ENCODE data around the gene CYP11A1.
A peak's percentile ranks its signal among the peaks of the same experiment; 100 is the strongest.

CYP11A1 gene

GRCh38 chr15:74387621-74388362 is 20.3 kb upstream of the CYP11A1 start:
- DNase-seq = no peak

GRCh38 chr15:74387141-74387541 is 19.7 kb upstream of the CYP11A1 start:
- DNase-seq = no peak

GRCh38 chr15:74386496-74387140 is 19.2 kb upstream of the CYP11A1 start:
- DNase-seq = no peak

GRCh38 chr15:74385733-74386132 is 18.3 kb upstream of the CYP11A1 start:
- no peak for DNase-seq

DNA sequence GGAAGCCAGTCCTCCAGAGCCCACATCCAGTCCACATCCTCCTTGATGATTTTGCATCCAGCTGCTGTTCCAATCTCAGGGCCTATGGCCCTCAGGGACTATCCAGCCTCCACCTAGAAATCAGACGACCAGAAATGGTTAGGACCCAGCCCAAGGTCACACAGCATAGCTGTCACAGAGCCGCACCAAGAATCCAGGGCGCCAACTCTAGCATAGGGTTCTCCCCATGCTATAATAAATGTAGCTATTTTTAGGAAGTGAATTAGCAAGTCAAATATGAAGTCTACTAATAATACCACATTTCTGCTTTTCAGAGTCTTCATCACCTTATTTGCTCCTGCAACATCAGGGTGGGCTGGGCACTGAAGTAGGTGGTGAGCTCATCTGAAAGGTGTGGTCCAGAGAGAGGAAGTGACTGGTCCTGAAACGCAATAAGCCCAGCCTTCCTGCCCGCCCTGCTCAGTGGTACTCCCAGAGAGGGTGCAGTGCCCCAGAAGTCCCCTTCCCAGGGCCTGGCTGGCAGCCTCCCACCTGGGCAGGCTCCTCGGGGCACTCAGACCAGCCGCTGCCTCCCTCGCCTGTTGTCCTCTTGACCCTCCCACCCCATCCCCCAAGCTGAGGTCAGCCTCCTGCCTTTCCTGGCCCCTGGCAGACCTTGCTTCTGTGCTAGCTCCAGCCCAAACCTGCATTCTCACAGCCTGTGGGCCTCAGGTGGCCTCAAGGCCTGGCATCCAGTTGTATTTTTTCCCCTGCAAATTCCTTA is 17.6 kb upstream of the CYP11A1 start:
- DNase-seq = no peak

GRCh38 chr15:74384566-74384880 is 17.1 kb upstream of the CYP11A1 start:
- DNase-seq = no peak

DNA sequence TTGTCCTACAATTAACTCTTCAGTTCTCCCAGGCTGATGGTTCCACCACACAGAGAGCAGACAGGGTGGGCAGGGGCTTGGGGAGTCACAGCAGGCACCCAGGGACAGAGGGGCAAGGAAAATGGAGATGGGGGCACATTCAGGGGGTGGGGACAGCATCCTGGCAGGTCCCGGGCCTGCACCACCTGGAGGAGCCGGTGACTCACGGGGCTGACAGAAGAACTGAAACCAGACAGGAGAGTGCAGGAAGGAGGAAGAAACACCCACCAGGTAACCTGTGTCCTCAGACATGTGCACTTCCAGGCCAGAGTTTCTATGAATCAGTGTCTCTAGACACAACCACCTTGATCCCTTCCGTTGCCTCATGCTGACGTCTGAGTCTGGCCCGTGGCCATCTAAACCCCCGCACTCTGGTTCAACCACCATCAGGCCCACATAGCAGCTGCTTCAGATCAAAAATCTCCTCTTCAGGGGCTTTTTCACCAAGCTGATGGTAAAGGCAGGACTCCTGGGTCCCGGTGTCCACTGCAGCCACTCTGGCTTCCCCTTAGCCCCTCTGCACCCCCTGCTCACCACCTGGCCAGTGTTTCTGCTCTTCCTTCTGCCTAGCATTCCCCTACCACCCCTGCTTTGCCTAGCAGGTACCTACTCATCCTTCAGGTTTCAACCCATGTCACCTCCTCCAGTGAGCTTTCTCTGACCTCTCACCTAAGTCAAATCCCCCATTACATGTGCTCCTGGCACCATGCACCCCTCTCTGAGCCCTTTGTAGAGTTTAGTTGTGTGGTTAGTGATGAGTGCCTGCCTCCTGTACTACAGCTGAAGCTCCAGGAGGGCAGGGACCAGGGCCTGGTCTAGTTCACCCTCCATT is 16.5 kb upstream of the CYP11A1 start:
- no peak for DNase-seq

GRCh38 chr15:74383286-74383685 is 15.8 kb upstream of the CYP11A1 start:
- DNase-seq = no peak

- peak; percentile 24 for DNase-seq
These were observed 14.8 kb upstream of the CYP11A1 start for GRCh38 chr15:74382004-74382816.

- no peak for DNase-seq
These were observed 14.0 kb upstream of the CYP11A1 start for GRCh38 chr15:74381481-74381880.

DNA sequence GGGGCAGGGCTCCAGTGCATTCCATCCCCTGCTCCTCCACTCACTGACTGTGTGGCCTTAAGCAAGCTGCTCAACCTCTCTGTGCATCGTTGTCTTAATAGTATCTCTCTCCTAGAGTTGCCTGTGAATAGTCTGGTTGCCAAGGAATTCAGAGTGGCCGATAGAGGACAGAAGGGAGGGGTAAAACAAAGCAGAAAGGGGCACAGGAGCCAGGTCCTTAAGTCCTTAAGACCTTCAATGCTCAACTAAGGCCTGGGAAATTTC is 13.7 kb upstream of the CYP11A1 start:
- no peak for DNase-seq

GRCh38 chr15:74380361-74381189 is 13.1 kb upstream of the CYP11A1 start:
- DNase-seq = no peak

GRCh38 chr15:74378848-74379247 is 11.4 kb upstream of the CYP11A1 start:
- DNase-seq = no peak

DNA sequence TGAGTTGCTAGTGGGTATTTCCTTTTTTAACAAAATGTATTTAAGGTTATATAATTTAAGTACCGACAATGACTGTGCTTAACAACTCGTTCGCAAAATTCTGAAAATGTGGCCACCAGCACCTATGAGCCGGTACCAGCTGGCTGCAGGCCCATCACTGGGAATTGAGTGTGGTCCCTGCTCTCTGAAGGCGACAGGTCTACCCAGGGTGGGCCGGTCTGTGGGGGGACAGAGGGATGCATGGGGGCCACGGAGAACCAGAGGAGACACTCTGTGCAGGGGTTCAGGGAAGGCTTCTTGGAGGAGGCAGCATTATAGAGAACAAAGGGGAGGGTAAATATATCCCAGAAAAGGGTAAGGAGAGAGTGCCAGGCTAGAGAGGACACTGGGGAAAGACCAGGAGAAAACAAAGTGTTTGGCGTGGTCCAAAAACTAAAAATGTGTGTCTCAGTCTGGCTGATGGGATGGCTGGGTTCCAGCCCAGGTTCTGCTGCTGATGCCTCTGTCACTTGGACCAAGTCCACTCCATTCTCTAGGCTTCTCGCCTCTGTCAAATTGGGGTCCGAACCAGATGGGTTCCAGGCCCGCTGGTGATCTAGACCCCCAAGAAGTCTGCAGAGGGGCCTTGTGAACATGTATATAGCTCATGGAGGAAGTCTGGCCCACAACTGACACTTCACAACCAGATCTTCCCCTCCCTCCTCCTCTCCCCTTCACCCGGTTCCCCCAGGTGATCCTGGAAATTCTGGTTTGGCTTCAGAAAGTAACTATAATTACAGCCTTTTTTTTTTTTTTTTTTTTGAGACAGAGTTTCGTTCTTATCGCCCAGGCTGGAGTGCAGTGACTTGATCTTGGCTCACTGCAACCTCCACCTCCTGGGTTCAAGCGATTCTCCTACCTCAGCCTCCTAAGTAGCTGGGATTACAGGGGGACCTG is 10.7 kb upstream of the CYP11A1 start:
- no peak for DNase-seq

- no peak for DNase-seq
These were observed 9.6 kb upstream of the CYP11A1 start for GRCh38 chr15:74376825-74377581.

DNA sequence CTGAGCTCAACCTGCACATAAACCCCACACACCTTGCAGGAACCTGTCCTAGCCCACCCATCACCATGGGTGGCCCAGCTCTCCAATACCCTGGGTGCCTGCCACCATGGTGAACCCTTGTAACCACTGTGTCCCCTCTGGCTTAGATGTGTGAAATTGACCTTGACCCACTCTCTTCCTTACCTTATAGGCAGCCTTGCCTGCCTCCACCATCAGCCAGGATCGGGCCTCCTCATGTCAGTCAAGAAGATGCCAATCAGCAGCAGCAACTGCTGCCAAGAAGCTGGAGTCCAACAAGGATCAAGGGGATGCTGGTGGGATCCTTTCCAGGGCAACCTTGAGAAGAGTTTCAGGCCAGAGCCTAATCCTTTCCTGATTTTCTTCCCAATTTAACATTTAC is 8.8 kb upstream of the CYP11A1 start:
- DNase-seq = no peak

- DNase-seq = peak; percentile 33
These were observed 7.9 kb upstream of the CYP11A1 start for GRCh38 chr15:74375303-74375693.

DNA sequence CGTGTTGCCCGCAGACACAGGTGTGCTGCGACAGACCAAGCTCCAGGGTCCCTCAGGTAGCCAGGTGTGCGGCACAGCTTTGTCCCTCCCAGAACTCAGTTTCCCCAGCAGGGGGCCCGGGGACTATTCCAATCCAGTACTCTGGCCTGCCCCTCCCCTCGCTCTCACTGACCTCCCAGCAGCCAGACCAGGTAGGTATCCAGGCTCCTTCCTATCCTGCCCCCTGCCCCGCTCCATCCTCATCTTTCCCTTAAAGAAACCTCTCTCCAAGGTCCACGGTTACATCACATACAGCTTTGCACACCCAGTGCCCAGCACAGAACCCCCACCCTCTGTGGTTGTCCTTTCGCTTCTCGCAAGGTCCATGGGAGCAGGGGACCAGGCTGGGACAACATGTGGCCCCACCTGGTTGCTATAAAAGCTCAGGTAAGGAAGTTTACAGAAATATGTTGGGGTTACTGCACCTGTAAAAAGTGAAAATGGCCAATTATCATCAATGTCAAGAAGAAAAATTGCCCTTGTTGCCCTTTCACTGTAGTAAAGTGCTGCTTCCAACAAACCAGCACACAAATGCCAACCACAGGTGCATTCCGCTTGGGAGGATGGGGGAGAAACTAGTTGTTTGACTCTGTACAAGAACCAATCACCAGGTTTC is 7.3 kb upstream of the CYP11A1 start:
- DNase-seq = no peak
